Stimulated activated CD4-positive, alpha-beta T cell treated with anti-CD3 and anti-CD28 coated beads, Interleukin-2, amount 100 ng/mL, for 4 hours (primary cell): ENCODE results near the gene KRT13.

Experiments used
- DNase-seq: peaks from one replicate; pipeline ENCODE4 v3.0.0-alpha.2; 2020; ENCODE audit warnings: low read depth

Gene KRT13

DNA sequence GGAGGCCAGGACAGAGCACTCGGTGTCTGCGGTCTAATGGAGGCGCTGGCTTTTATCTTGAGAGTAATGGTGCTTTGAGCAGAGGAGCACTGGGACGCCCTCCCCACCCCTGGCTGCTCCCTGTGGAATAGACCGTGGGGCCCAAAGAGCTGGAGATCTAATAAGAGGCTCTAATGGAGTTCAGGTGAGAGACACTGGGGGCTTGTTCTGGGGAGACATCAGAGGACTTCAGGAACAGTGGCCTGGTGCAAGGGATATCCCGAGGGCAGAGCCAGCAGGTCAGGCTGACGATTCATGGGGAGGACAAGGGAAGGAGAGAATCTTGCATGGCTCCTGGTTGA, 32.2 kb upstream of the KRT13 start:
- DNase-seq: no peak

DNA sequence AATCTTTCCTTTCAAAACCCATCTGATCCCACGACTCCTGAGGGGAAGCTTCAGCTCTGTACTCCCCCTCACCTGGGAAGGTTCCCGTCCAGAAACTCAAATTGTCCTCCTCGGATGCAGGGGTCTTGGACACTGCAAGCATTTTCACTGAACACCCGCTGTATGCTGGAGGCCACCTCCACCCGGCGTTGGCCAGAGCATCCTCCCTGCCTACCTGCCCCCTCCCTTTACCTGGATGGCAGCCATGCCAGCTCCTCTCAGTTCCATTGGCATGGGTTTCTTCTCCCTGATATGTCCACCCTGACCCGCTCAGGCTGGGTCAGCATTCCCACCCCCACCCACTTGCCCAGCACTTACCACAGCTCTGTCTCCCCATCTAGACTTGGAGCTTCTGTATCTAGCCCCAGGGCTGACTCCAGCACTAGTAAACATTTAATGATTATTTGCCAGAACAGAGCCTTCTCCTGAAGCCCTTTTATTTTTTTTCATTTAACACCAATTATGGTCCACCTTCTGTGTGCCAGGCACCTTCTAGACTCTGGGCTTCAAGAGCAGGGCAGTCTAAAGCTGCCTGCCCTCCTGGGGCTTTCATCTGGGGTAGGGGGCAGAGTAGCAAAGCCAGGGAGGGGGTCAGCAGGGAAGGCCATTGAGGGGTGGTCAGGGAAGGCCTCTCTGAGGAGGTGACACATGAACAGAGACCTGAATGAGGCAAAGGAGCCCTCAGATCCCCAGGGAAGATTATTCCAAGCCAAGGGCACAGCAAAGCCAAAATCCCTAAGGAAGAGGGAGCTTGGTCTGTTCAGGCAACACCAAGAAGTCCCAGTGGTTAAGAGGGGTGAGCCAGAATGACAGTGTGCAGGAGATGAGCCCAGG, 31.6 kb upstream of the KRT13 start:
- DNase-seq: no peak

DNA sequence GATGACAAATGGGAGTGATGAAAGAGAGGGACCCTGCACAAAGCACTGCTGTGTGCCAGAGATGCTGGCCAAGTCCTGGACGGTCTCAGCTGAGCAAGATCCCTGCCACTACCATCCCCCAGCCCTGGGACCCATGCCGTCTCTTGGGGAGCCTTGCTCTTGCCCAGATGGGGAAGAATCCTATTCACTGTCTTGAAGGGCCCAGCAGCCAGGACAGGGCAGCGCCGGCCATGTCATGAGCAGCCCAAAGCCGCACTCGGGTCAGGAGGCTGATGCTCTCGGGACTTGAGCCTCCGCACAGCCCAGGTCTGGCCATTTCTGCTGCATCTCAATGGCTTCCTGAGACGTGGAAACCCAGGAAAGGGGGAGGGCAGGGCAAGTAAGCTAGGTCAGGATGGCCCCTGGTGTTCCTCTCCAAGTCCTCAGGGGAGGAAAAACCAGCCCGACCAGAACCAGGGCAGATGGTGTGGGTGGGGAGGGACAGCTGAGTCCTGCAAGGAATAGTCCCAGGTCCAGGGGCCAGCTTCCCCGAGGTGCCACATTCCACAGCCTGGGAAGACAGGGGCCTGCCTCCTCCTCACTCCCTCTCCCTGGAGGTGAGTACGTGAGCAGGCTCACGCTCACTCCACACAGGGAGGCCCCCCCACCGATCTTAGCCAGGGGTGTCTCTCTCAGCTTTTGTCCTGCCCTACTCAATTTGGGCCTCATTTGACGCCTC, 30.5 kb upstream of the KRT13 start:
- DNase-seq: no peak

DNA sequence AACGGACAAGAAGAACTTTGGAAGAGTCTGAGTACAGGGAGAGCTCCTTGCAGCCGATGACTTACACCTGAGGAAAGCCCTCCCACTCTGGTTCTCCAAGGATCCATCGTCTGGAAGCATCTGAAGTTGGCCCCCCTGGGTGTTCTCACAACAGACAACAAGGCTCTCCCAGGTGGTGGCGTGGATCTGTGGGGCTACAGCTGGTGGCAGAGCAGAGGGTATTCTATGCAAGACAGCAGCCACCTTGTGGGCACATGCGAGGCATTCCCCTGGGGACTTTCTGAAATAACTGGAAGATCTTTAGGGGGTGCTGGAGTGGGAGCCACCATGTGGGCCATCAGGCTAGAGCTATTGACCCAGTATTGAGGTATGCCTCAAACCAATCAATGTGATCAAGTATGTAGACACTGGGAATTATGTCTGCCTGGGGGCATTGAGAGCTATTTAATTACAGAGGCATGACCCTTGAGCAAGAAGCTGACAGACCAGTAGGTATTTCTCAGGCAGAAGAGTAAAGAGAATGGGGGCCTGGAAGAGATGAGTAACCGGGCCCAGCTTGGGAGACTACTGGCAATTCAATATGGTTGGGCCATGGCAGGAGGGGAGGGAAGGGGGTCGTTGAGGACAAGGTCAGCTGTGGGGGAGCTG, 29.6 kb upstream of the KRT13 start:
- no peak for DNase-seq

- no peak for DNase-seq
Observed at GRCh38 chr17:41533613-41534012, 28.2 kb upstream of the KRT13 start.

- DNase-seq: no peak
Observed at GRCh38 chr17:41532947-41533570, 27.6 kb upstream of the KRT13 start.

GRCh38 chr17:41531993-41532392, 26.6 kb upstream of the KRT13 start:
- DNase-seq: no peak

DNA sequence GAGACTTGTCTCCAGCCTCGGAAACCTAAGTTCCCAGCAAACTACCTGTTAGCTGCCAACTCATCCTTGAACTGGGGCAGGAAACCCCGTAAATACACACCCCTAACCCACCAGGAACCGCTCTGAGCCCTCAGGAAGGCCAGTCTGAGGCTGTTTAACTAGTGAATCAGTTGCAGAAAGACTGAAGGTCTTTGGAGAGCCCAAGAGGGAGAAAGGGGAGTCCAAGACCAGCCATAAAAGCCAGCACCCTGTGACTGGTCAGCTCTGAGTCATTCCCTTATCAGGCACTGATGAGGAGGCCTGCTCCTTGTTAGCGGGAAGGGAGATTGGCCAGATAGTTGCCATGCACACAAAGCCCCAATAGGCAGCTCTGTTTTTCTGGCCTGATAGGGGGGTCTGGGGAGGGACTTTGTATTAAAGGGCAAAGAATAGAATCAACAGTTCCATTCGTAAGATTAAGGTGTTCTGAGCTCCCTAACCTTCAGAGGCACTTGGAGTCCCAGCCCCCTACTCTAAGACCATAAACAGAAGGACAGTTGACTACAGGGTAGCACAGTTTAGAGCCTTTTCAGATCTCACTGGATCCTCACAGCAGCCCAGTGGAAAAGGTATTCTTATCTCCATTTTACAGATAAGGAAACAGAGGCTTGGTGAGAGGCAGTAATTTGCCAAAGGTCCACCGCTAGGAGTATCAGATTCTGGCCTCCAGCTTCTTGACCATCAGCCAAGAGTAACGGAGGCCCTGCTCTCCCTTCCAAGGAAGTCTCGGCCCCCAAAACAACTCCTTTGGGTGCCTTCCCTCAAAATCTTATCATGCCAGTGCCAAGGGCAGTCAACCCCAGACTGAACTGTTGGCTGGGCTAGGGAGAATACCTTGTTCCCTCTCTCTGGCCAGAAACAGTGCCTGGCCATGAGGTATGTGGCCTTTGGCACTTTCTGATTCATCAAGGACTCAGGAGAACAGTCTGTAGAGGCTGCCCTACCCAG, 24.9 kb upstream of the KRT13 start:
- DNase-seq: no peak

GRCh38 chr17:41529491-41529915, 24.1 kb upstream of the KRT13 start:
- DNase-seq: no peak

GRCh38 chr17:41528959-41529353, 23.5 kb upstream of the KRT13 start:
- no peak for DNase-seq

GRCh38 chr17:41527063-41528023, 21.9 kb upstream of the KRT13 start:
- no peak for DNase-seq

GRCh38 chr17:41524261-41524660, 18.8 kb upstream of the KRT13 start:
- no peak for DNase-seq

GRCh38 chr17:41523787-41524186, 18.4 kb upstream of the KRT13 start:
- no peak for DNase-seq

GRCh38 chr17:41523225-41523593, 17.8 kb upstream of the KRT13 start:
- DNase-seq: no peak

DNA sequence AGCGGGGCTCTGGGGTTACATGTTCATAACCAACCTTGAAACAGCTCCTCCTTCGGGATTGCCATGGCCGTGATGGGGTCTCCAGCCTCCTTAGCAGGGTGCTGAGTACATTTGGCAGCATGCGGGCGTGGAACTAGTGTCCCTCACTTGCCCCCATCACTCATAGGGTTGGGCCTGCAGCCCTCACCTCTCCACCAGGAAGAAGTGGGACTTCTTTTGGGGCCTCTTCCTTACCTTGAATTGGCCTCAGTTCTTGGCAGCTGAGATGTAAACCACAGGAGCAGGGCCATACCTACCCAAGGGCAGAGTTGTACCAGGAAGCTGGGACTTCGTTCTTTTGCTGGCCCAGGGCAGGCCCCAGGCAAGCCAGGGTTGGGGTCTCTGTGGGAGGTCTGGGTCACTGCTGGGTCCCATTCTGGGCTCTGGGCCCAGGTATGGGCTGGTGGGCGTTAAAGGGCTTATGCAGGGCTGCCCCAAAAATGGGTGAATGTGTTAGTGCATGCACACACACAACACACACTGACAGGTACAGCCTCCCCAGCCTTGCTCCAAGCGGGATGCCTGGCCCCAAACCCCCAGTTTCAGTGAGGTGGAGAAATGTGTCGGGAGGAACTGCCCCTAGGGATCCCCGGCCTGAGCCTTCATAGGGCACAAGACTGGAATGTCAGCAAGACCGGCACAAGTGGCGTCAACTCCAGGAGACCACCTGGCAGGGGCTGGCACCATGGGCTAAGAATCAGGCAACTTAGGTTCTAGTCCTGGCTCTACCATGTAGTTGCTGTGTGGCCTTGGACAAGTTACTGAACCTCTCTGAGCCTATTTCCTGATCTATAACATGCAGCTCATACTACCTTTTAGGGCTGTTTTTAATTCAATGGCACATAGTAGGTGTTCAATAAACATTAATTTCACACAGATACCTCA, 17.2 kb upstream of the KRT13 start:
- no peak for DNase-seq

- DNase-seq: no peak
Observed at GRCh38 chr17:41521574-41522261, 16.3 kb upstream of the KRT13 start.

- DNase-seq: no peak
Observed at GRCh38 chr17:41520821-41521521, 15.6 kb upstream of the KRT13 start.
